Parathyroid adenoma (tissue), 2 donors: ENCODE results near the gene TBX4.
A peak's percentile ranks its signal among the peaks of the same experiment; 100 is the strongest.

Source experiments
- H2AFZ ChIP-seq: fragments of 300-600 bp; sonication (generic); one replicate; pipeline ENCODE4 v1.7.0; 2017; ENCODE audit warnings: antibody characterized with exemption, mild to moderate bottlenecking
- H3K27ac ChIP-seq: fragments of 300-600 bp; sonication (generic); one replicate; pipeline ENCODE4 v1.7.0; 2017
- H3K27me3 ChIP-seq: fragments of 300-600 bp; sonication (generic); one replicate; pipeline ENCODE4 v1.7.0; 2017; ENCODE audit warnings: low read length; ENCODE audit not compliant: control insufficient read depth, insufficient read depth
- H3K36me3 ChIP-seq: fragments of 300-600 bp; sonication (generic); one replicate; pipeline ENCODE4 v1.7.0; 2017; ENCODE audit warnings: low read length; ENCODE audit not compliant: control insufficient read depth, insufficient read depth
- H3K4me1 ChIP-seq: fragments of 300-600 bp; sonication (generic); one replicate; pipeline ENCODE4 v1.7.0; 2017; ENCODE audit warnings: control low read depth
- H3K4me2 ChIP-seq: fragments of 300-600 bp; sonication (generic); one replicate; pipeline ENCODE4 v1.7.0; 2017; ENCODE audit warnings: low read length
- H3K4me3 ChIP-seq: fragments of 300-600 bp; sonication (generic); one replicate; pipeline ENCODE4 v1.7.0; 2017; ENCODE audit warnings: low read depth, low read length
- H3K79me2 ChIP-seq: fragments of 300-600 bp; sonication (generic); one replicate; pipeline ENCODE4 v1.7.0; 2017; ENCODE audit warnings: control low read depth
- H3K9ac ChIP-seq: fragments of 300-600 bp; sonication (generic); one replicate; pipeline ENCODE4 v1.7.0; 2017; ENCODE audit warnings: mild to moderate bottlenecking
- H3K9me3 ChIP-seq: fragments of 300-600 bp; sonication (generic); one replicate; pipeline ENCODE4 v1.7.0; 2017; ENCODE audit warnings: low read length; ENCODE audit not compliant: control insufficient read depth
- TF ChIP-seq, protein P1 (sequence below): fragments of 300-600 bp; sonication (generic); IDR thresholded peaks from one replicate; pipeline ENCODE4 v1.7.0; 2017; ENCODE audit warnings: antibody characterized with exemption, mild to moderate bottlenecking
- donor health status: primary hyperparathyroidism.

Gene TBX4

DNA sequence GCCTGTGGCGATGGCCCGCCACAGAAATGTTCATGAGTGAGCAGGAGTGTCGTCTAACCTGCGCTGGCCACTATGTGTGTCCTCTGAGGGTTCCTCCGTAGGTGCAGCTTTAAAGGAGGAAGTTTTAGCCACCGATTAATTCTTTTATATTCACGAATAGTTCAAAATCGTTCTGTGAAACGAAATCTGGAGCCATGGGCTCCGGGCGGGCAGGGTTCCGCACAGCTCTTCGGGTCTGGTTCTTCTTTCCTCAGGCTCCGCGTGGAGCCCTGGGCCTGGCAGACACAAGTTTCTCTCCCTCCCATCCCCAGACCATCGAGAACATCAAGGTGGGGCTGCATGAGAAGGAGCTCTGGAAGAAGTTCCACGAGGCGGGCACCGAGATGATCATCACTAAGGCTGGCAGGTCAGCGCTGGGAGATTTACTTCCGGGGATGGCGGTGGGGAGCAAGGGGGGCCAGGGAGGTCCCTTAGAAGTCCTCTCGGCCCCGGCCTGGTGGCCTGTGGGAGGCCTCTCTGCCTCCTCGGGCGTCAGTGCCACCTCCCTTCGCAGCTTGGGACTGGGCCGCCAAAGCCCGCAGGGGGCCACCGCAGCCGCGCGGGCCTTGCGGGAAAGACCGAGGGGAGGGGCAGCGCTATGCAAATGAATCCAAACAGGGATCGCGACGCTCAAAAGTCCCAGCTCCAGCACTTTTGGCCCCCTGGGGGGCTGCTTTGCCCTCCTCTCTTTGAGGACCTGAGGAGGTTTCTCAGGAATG lies 5.2 kb downstream of the TBX4 start:
- Histone ChIP-seq H2AFZ (no peak overlapping the region), H3K27me3 (peaks cover 50% of the 10 kb centered on the region), H3K9ac (no peak overlapping the region), H3K79me2 (no peaks in the 10 kb centered on the region), H3K4me2 (peak overlapping the region; percentile 52), H3K4me3 (no peak overlapping the region), H3K36me3 (no peaks in the 10 kb centered on the region), H3K9me3 (no peaks in the 10 kb centered on the region), H3K4me1 (no peaks in the 10 kb centered on the region), H3K27ac (no peak overlapping the region)
- TF ChIP-seq, protein P1, sequence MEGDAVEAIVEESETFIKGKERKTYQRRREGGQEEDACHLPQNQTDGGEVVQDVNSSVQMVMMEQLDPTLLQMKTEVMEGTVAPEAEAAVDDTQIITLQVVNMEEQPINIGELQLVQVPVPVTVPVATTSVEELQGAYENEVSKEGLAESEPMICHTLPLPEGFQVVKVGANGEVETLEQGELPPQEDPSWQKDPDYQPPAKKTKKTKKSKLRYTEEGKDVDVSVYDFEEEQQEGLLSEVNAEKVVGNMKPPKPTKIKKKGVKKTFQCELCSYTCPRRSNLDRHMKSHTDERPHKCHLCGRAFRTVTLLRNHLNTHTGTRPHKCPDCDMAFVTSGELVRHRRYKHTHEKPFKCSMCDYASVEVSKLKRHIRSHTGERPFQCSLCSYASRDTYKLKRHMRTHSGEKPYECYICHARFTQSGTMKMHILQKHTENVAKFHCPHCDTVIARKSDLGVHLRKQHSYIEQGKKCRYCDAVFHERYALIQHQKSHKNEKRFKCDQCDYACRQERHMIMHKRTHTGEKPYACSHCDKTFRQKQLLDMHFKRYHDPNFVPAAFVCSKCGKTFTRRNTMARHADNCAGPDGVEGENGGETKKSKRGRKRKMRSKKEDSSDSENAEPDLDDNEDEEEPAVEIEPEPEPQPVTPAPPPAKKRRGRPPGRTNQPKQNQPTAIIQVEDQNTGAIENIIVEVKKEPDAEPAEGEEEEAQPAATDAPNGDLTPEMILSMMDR: no peak

DNA sequence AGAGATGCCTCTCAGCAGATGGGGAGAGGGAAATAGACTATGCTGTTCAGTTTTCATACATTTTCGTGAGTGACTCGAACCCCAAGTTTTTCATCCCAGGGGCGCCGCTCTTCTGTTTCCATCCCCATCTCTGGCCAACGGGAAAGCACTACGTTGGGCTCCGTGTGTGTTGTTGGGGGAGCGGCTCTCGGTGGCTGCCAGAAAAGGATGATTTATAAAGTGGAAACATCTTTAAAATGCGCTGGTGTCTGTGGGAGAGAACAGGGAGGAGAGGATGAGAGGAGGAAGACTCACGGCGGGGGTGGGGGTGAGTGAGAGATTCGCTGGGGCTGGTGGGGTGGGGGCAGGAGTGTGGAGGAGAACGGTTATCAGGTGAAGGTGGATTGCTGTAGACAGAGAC lies 5.8 kb downstream of the TBX4 start:
- no peak overlapping the region for H3K27ac ChIP-seq
- no peak overlapping the region for H2AFZ ChIP-seq
- no peaks in the 10 kb centered on the region for H3K79me2 ChIP-seq
- H3K4me3 ChIP-seq: no peak overlapping the region
- no peaks in the 10 kb centered on the region for H3K9me3 ChIP-seq
- no peaks in the 10 kb centered on the region for H3K4me1 ChIP-seq
- no peaks in the 10 kb centered on the region for H3K36me3 ChIP-seq
- no peak overlapping the region for H3K9ac ChIP-seq
- H3K27me3 ChIP-seq: peaks cover 44% of the 10 kb centered on the region
- no peak overlapping the region for H3K4me2 ChIP-seq
- TF ChIP-seq, protein P1: no peak

DNA sequence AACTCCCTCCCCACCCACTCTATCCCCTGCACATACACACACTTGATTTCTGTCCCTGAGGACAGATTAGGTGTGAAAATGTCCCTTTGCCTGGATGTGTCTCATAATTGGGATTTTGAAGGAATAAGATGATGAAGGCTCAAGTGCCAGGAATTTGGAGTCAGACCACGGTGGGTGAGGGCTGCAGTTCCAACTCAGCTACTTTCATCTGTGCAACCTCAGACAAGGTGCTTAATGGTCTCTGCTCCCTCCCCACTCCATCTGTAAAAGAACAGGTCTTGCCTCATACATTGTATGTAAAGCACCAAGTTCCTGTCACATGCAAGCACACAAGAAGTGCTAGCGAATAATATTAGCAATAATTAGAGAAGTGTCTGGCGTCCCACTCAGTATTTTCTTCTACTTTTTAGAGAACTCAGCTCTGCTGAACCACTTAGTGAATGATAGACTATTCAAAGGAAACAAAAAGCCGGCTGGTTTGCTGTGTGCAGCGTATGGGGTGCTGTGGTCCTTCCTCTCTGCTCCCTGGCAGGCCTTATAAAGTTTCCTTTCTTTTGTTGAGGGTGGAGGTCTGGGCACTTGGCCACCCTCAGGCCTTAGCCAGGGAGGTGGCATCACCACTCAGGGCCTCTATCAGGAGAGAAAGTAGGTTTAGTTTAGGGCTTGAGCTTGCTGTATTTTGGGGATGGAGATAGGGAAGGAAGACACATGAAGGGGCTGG lies 6.4 kb downstream of the TBX4 start:
- Histone ChIP-seq H3K4me1 (no peaks in the 10 kb centered on the region), H3K4me2 (no peak overlapping the region), H3K27me3 (peaks cover 38% of the 10 kb centered on the region), H3K9ac (no peak overlapping the region), H3K9me3 (no peaks in the 10 kb centered on the region), H3K79me2 (no peaks in the 10 kb centered on the region), H3K27ac (no peak overlapping the region), H3K4me3 (no peak overlapping the region), H3K36me3 (no peaks in the 10 kb centered on the region), H2AFZ (no peak overlapping the region)
- TF ChIP-seq, protein P1: no peak

DNA sequence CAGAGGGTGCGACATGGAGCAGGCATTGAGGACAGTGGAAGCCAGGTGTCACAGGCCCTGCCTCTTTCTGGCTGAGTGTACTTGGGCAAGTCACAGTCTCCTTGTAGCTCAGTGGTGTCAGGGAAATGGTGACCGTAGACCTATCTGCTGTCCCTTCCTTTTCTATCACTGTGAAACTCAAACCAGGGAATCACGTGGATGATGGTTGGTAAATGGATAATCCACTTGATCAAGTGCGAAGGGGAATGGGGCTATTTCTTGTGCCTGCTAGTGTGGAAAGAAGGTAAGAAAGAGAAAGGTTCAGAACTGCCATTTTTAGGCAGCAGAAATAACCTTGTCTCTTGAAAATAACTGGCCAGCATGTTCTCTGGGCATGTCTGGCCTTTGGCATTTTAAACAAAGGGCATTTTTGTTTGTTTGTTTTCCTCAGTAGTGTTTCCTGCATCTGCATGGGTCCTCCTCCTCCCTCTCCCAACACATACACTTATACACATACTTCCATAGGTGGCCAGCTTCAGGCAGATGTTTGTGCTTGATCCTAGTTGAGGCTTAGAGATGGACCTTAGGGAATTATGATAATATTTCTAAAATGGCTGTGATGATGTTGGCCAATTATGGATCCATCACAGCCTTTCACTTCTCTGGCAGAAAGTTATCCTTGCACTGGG lies 7.1 kb downstream of the TBX4 start:
- Histone ChIP-seq H3K36me3 (no peaks in the 10 kb centered on the region), H3K4me3 (no peak overlapping the region), H3K4me2 (no peak overlapping the region), H3K27ac (no peak overlapping the region), H3K27me3 (peaks cover 31% of the 10 kb centered on the region), H3K79me2 (no peaks in the 10 kb centered on the region), H2AFZ (no peak overlapping the region), H3K4me1 (no peaks in the 10 kb centered on the region), H3K9me3 (no peaks in the 10 kb centered on the region), H3K9ac (no peak overlapping the region)
- TF ChIP-seq, protein P1: no peak
